Left renal cortex interstitium (tissue), 4 donors: ENCODE data around the gene CPEB1. TPM values are rescaled to one million over a fixed set of nuclear protein-coding genes. Genes with fewer than 3 reads are reported as not detected.
A peak's percentile ranks its signal among the peaks of the same experiment; 100 is the strongest.

Source experiments
- DNase-seq, 4 donors: peaks; one replicate each; pipeline ENCODE4 v3.0.0-alpha.2; 2013; ENCODE audit warnings: low read depth in 4 of 4, low spot score in 2 of 4, missing footprints in 1 of 4
- polyA plus RNA-seq, 4 donors: library from polyadenylated mRNA; unstranded; fragments of 120-200 nt; gene quantifications; one replicate each; pipeline ENCODE4 v1.2.1, GENCODE V29; 2013; ENCODE audit not compliant: insufficient read length in 4 of 4

Gene CPEB1
- polyA plus RNA-seq: 1 to 10 TPM; 1.8 to 3.3 (median 2.5) TPM

DNA sequence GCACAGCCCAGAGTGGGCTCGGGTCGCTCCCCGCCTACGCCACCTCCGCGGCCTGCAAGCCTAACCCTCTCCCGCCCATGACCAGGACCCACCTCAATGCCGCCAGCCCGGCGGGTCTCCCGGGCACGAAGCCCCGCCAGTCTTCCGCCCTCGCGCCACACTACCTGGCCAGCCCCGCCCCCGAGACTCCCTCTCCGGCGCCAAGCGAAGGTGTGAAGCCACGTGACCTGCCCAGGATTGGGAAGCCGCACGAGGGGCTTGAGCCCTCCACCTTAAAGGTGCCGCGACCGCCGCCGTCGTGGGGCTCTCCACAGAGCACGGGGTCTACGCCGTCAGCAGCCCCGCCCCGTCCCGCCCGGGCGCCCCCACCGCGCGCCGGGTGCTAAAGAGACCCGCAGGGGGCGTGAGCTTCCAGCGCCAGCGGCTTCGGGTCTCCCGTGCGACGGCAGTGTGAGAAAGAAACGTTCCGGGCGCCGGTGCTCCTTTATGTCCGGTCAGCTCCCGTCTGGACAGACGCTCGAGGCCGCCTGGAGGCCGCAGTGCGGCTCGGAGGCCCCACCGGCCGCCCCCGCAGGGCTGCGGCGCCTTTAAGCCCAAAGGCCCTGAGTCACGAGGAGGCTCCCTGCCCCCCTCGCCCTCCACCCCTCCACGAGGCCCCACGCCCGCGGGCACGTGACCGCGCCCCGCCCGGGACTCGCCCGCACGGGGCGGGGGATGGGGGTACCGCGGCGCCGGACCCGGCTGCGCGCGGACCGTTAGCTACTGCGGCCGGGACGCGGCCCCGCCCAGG lies at the start of gene CPEB1:
TSS of gene CPEB1 (minus strand) at position 319 of the 790 bp plus-strand sequence. CDS start 18,904 bp downstream, outside the sequence.
- no peak for DNase-seq

DNA sequence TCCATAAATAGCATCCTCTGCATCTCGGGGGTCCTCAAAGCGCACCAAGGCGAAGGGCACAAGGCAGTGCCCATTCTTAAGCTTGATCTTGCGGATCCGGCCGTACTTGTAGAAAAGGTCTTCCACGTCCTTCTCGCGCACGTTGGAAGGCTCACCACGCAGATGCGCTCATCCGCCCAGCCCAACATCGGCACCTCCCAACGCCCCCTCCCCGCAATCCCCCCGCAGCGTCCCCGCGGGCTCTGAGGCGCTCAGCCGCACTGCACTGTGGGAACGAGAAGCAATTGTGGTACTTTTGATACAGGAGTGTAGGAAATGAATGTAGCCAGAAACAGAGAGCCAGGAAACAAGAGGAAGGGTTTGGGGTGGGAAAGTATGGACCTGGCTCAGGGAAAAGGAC lies 45.0 kb upstream of the CPEB1 start:
- DNase-seq: no peak

DNA sequence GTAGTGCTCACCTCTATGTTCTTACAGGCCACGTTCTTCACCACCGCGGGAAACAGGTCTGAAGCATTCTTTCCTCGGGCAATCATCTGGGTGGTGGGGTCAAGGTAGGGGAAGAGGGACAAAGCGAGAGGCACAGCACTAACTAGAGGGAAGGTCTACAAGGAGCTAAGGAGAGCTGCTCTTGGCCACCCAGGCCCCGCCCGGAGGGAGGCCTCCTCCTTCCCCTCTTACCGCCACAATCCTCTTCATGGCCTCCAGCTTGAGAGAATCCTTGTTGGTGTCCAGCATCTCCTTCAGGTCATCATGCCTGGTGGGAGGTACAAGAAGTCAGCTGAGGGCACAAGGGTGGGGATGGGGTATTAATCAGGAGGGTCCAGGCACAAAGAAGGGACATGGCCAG lies 42.0 kb upstream of the CPEB1 start:
- DNase-seq: no peak

DNA sequence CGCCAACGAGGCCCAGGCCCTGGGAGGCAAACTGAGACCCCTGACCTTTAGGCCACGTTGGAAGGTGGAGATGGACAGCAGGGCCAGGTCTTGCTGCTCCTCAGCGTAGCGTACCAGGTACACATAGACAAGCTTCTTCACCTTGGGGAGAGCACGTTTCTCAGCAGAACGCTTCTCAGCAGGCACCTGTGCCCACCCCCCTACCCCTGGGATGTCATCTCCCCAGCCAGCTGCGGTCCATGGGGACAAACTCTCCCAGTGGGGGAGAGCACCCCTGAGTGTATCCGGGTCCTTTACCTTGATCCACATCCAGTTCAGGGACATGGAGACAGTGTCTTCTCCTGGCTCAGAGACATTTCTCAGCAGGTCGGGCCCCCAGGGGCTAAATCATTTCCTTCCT lies 41.5 kb upstream of the CPEB1 start:
- DNase-seq: no peak

DNA sequence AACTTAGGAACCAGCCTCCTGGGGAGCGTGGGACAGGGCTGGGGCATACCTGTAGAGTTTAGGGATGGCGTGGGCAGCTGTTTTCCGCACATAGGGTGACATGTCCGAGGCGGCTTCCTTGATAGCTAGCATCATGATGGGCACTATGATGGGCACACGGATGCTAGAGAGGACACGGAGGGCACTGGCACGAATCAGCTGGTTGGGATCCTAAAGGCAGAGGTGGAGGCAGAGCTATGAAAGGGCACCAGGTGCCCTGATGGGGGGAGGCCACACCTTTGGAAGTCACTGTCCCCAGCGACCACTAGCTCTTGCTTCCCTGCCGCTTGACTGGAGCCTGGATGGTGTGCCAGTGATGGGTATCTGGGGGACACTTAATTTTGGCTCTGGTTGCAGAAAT lies 34.2 kb upstream of the CPEB1 start:
- DNase-seq: no peak

DNA sequence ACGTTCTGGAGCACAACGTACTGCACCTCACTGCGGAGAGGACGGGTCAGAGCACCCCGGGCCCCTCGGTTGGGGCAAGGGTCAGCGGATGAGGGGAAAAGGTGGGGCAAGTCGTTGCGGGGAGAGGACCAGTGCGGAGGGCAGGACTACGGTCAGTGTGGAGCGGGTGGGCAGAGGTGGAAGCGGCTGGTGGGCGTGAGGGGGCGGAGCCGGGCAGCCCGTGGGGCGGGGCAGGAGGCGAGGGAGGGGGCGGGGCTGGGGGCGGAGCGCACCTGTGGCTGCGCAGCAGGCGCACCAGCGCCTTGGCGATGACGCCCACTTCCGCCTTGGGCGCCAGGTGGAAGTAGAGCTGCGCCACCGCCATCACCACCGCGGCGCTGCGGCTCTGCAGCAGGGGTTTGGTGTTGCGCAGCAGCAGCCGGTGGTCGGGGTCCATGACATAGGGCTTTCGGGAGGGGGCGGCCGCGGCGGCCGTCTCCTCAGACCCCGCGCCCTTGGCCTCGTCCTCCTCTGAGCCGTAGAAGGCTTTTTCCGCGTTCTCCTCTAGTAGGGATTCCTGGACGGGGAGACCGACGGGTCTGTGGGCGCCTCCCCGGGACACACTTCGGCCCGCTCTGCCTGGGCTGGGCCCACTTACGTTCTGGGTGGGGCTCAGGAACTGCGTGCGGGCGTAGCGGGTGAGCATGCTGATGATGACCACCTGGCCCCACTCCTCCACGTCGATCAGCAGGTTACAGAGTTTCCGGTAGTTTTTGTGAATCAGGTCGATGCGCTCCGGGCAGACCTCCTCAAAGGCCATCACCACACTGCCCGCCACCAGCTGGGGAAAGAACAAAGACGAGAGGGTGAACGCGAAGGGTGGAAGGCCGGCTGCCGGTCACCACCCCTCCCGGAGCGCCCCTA lies 33.3 kb upstream of the CPEB1 start:
- peak; percentile 15 to 62 (median 50) for DNase-seq

DNA sequence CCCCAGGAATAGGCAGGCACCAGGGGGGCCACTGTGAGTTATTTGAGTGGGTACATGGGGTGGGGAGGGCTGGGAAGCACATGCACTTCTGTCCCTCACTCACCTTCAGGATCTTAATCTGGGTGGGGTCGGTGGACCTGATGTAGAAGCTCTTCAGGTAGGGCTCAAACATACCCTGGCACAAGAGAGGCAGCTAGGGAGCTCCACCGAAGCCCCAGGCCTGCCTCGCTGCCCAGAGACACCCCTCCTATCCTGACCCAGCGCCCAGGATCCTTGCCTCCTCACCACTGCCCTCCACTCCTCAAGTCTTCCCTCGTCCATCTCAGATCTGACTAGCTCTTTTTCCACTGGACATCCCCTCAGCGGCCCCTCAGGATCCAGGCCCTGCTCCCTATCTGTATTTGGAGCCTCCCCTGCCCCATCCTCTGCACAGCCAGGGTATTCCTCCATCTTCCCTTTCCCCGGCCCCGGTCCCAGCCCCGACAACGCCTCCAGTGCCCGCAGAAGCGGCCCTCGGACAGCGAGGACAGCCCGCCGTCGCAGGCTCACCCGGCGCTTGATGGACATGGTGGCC lies 32.5 kb upstream of the CPEB1 start:
- DNase-seq: peak in 2 of 4 donors; percentile 19 to 21

DNA sequence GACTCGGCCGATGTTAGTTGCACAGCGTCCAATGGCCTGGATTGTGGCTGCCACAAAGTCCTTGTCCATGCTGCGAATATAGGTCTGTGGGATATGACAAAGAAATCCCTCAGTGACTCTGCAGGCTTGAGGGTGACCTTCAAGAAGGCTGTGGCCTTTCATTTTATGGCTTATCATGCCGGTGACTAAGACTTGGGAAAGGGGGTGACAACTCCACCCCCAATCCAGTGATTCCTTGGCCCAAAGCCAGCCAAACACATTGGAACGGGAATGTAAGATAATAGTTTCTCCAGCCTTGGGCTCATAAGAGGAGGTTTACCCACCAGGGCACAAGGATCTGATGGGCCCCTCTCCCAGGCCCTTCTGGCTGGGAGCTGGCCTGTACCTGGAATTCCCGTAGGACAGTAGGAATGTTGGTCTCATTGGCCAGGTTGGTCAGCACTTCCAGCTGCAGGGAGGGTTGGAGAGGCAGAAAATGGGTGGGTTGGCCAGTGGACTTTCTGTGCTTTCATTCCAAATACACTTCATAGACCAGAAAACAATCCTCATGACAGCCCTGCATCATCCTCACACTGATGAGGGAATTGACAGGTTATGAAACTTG lies 30.7 kb upstream of the CPEB1 start:
- DNase-seq: no peak

- no peak for DNase-seq
These were observed 27.7 kb upstream of the CPEB1 start for GRCh38 chr15:82674873-82675272.

DNA sequence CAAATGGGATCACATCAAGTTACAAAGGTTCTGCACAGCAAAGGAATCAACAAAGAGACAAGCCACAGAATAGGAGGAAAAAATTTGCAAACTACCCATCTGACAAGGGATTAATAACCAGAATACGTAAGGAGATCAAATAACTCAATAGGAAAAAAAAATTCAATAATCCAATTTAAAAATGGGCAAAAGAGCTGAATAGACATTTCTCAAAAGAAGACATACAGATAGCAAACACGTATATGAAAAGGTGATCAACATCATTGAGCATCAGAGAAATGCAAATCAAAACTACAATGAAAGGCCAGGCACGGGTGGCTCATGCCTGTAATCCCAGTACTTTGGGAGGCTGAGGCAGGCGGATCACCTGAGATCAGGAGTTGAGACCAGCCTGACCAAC lies 23.5 kb upstream of the CPEB1 start:
- no peak for DNase-seq

GRCh38 chr15:82666606-82667005 lies 19.4 kb upstream of the CPEB1 start:
- DNase-seq: no peak

DNA sequence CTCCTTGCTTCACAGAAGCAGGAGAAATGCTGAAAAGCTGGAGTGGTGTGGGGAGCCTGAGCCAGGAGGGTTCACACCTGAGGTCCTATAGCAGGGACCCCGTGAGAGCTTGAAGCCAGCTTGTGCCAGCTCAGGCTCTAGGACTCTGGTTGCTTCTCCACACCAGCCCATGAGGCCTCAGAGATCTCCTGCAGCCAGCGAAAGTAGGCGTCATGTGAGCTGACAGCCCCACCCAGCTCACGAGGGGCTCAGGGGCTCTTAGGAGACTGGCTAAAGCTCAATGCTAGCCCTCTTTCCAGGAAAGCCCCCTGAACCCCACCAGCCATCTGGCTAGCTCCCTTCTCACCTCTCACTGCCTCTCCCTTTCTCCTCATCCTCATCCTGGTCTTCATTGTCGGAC lies 16.9 kb upstream of the CPEB1 start:
- DNase-seq: no peak

- DNase-seq: peak in 1 of 4 donors; percentile 65
These were observed 16.0 kb upstream of the CPEB1 start for GRCh38 chr15:82663186-82663600.

DNA sequence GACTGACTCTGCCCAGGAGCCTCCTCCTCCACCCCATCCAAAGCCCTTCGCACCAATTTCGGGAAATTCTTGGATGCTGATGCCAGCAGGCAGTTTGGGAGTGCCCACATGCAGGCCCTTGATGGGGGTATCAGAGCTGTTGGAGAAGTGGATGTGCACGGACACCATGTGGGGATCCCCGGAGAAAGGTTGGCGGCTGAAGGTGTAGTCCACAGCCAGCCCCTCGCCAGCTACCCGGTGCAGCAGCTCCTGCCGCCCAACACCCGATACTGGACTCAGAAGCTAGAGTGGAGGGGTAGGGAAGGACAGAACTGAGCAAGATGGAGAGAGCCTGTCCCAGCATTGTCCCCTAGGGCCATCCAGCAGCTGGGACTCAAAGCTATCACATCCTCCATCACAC lies 15.5 kb upstream of the CPEB1 start:
- DNase-seq: no peak

DNA sequence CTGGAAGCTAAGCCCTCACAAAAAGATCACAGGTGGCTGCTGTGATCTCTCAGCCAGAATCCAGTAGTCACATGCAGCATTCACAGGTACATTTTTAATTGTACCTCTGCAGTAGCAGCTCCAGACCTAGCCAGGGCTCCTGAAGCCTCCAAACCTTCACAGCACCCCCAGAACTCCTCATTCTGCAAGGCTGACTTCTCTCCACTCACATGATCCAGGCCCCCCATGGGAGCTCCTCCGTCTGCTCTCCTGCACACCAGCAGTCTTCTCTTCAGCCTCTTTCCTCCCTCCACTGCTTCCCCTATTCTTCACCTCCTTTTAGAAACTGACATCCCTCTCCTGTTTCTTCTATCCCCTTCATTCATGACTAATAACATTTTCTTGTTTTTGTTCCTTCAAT lies 13.2 kb upstream of the CPEB1 start:
- no peak for DNase-seq

DNA sequence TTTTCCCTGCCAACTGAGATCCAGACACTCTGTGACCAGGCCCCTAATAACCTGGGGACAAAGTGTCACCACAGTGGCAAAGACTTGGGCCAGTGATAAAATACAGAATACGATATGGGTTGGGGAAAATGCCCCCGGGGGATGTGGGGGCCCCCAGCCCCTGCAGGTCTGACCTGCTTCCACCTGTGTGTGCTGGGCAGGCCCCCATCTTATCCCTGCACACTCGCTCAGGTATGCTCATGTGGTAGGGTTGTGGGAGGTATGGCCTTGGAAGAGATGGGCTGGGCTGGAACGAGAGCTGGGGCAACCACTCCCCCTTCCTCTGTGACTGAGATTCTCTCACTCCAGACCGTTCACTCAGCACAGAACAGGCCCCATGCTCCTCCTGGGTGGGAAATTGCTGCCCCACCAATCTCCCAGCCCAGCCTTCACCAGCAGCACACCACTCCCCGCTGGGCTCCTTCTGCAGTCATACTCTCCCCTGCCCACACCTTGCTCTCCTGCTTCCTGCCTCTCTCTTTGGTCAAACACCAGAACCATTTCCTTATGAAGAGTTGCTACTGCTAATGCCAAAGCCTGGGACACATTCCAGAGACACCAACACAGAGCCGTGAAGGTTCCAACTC lies 9.6 kb upstream of the CPEB1 start:
- DNase-seq: no peak

- DNase-seq: no peak
These were observed 8.4 kb upstream of the CPEB1 start for GRCh38 chr15:82655606-82656005.

GRCh38 chr15:82653483-82654168 lies 6.5 kb upstream of the CPEB1 start:
- no peak for DNase-seq

DNA sequence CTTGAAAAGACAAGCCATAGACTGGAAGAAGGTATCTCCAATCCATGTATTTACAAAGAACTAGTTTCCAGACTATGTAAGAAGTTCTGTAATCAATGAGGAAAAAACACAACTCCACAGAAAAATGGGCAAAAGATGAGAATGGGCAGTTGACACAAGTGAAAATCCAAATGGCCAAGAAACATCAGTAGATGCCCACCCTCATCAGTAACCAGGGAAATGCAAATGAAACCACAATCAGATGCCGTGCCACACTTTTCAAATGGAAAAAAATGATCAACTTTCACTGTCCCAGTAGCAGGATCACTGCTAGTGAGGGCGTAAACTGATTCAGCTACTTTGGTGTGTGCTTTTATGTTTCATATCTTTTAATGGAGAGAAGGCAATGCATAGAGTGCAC lies 4.5 kb upstream of the CPEB1 start:
- DNase-seq: no peak
